HG03060 (cell line): Measurements from ENCODE around the gene CKM.
"Not testable (repeated sequence)": the region's sequence is repeated elsewhere in the genome, so short reads cannot be mapped to it uniquely, and the experiment has no call there.

Experiments
- ATAC-seq: cut with Tn5 transposase; IDR thresholded peaks from one replicate; pipeline ENCODE4 v1.9.1; 2021; ENCODE audit warnings: low read depth, moderate number of reproducible peaks; ENCODE audit not compliant: unreplicated experiment

Gene CKM

GRCh38 chr19:45322311-45322710, 364 bp downstream of the CKM start:
- ATAC-seq = no peak

GRCh38 chr19:45321848-45322247, 827 bp downstream of the CKM start:
- ATAC-seq = no peak

GRCh38 chr19:45320997-45321775, 1.5 kb downstream of the CKM start:
- ATAC-seq = no peak

- no peak for ATAC-seq
These were observed 7.4 kb downstream of the CKM start for GRCh38 chr19:45315304-45315703.

- ATAC-seq = no peak
These were observed 7.9 kb downstream of the CKM start for GRCh38 chr19:45314708-45315245.

GRCh38 chr19:45312285-45312684, 10.4 kb downstream of the CKM start:
- ATAC-seq = not testable (repeated sequence)

- ATAC-seq = no peak
These were observed 11.1 kb downstream of the CKM start for GRCh38 chr19:45311621-45312020.

- not testable (repeated sequence) for ATAC-seq
These were observed 13.4 kb downstream of the CKM start for GRCh38 chr19:45309322-45309721.

- no peak for ATAC-seq
These were observed 15.3 kb downstream of the CKM start for GRCh38 chr19:45307361-45307760.

GRCh38 chr19:45306518-45307027, 16.1 kb downstream of the CKM start:
- no peak for ATAC-seq

- no peak for ATAC-seq
These were observed 16.6 kb downstream of the CKM start for GRCh38 chr19:45306040-45306439.

- no peak for ATAC-seq
These were observed 17.3 kb downstream of the CKM start for GRCh38 chr19:45305421-45305820.

- ATAC-seq = no peak
These were observed 17.7 kb downstream of the CKM start for GRCh38 chr19:45305007-45305406.

GRCh38 chr19:45304141-45304926, 18.3 kb downstream of the CKM start:
- no peak for ATAC-seq

- no peak for ATAC-seq
These were observed 19.2 kb downstream of the CKM start for GRCh38 chr19:45303269-45304060.

GRCh38 chr19:45302416-45302815, 20.3 kb downstream of the CKM start:
- ATAC-seq = no peak

GRCh38 chr19:45299719-45300118, 23.0 kb downstream of the CKM start:
- ATAC-seq = no peak

- ATAC-seq = no peak
These were observed 24.4 kb downstream of the CKM start for GRCh38 chr19:45298264-45298663.

GRCh38 chr19:45297674-45298073, 25.0 kb downstream of the CKM start:
- ATAC-seq = no peak

- no peak for ATAC-seq
These were observed 26.3 kb downstream of the CKM start for GRCh38 chr19:45296355-45296754.

- ATAC-seq = no peak
These were observed 26.8 kb downstream of the CKM start for GRCh38 chr19:45295873-45296272.
